Mucosa of stomach (tissue), 1 donor: ENCODE results near the gene GFOD1.

Source experiments
- H3K27me3 ChIP-seq: one replicate; pipeline ENCODE4 v1.7.0; 2013; ENCODE audit warnings: mild to moderate bottlenecking, low read length; ENCODE audit not compliant: control insufficient read depth, insufficient read depth
- H3K36me3 ChIP-seq: one replicate; pipeline ENCODE4 v1.7.0; 2013; ENCODE audit warnings: low read length; ENCODE audit not compliant: control insufficient read depth, insufficient read depth
- H3K4me1 ChIP-seq: one replicate; pipeline ENCODE4 v1.7.0; 2013; ENCODE audit warnings: mild to moderate bottlenecking, low read length; ENCODE audit not compliant: control insufficient read depth, insufficient read depth
- H3K4me3 ChIP-seq: one replicate; pipeline ENCODE4 v1.7.0; 2013; ENCODE audit warnings: low read length
- H3K9ac ChIP-seq: one replicate; pipeline ENCODE4 v1.7.0; 2013; ENCODE audit warnings: mild to moderate bottlenecking, low read length, moderate library complexity
- H3K9me3 ChIP-seq: one replicate; pipeline ENCODE4 v1.7.0; 2013; ENCODE audit warnings: mild to moderate bottlenecking, low read length, moderate library complexity; ENCODE audit not compliant: control insufficient read depth
- donor health status: Pancreatic carcinoma.

GFOD1 gene

GRCh38 chr6:13431861-13432465, 55.4 kb downstream of the GFOD1 start:
- Histone ChIP-seq H3K4me3 (no peak overlapping the region), H3K9me3 (no peaks in the 10 kb centered on the region), H3K36me3 (no peaks in the 10 kb centered on the region), H3K4me1 (no peaks in the 10 kb centered on the region), H3K9ac (no peak overlapping the region), H3K27me3 (no peaks in the 10 kb centered on the region)

DNA sequence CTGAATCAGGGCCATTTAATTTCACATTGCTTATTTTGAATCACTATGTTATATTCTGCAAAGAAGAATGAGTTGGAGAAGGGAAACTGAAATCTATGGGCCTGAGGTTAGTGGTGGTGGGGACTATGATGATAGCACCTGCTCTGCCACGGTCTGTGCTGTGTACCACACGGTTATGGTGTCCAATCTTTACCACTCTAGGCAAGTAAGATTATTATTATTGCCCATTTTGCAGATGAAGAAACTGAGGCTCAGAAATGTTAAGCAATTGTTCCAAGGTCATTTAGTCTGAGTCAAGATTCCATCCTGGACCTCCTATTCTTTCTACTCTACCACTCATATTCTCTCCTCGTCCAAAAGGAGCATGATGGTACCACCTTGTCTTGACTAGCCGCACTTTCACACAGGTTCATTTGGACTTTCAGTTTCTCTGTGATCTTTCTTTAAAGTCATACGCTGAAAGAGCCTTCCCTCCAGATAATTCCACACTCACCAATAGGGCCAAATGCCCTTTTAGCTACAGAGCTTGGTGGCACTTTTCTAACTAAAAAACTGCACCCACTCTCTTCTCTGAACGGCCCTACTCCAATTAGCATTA, 56.2 kb downstream of the GFOD1 start:
- Histone ChIP-seq H3K9ac (no peak overlapping the region), H3K9me3 (no peaks in the 10 kb centered on the region), H3K27me3 (no peaks in the 10 kb centered on the region), H3K4me3 (no peak overlapping the region), H3K36me3 (no peaks in the 10 kb centered on the region), H3K4me1 (no peaks in the 10 kb centered on the region)

GRCh38 chr6:13429406-13429753, 58.0 kb downstream of the GFOD1 start:
- no peaks in the 10 kb centered on the region for H3K27me3 ChIP-seq
- H3K9ac ChIP-seq, result no peak overlapping the region
- no peak overlapping the region for H3K4me3 ChIP-seq
- H3K4me1 ChIP-seq, result no peaks in the 10 kb centered on the region
- no peaks in the 10 kb centered on the region for H3K36me3 ChIP-seq
- no peaks in the 10 kb centered on the region for H3K9me3 ChIP-seq

- H3K27me3 ChIP-seq, result no peaks in the 10 kb centered on the region
- no peaks in the 10 kb centered on the region for H3K9me3 ChIP-seq
- H3K9ac ChIP-seq, result no peak overlapping the region
- no peak overlapping the region for H3K4me3 ChIP-seq
- no peaks in the 10 kb centered on the region for H3K36me3 ChIP-seq
- H3K4me1 ChIP-seq, result no peaks in the 10 kb centered on the region
These were observed 58.6 kb downstream of the GFOD1 start for GRCh38 chr6:13428583-13429405.

- Histone ChIP-seq H3K27me3 (no peaks in the 10 kb centered on the region), H3K9me3 (no peaks in the 10 kb centered on the region), H3K9ac (no peak overlapping the region), H3K4me1 (no peaks in the 10 kb centered on the region), H3K4me3 (no peak overlapping the region), H3K36me3 (no peaks in the 10 kb centered on the region)
These were observed 59.4 kb downstream of the GFOD1 start for GRCh38 chr6:13427801-13428582.

GRCh38 chr6:13427316-13427715, 60.1 kb downstream of the GFOD1 start:
- no peak overlapping the region for H3K9ac ChIP-seq
- H3K9me3 ChIP-seq, result no peaks in the 10 kb centered on the region
- H3K36me3 ChIP-seq, result no peaks in the 10 kb centered on the region
- H3K4me3 ChIP-seq, result no peak overlapping the region
- no peaks in the 10 kb centered on the region for H3K27me3 ChIP-seq
- H3K4me1 ChIP-seq, result no peaks in the 10 kb centered on the region

DNA sequence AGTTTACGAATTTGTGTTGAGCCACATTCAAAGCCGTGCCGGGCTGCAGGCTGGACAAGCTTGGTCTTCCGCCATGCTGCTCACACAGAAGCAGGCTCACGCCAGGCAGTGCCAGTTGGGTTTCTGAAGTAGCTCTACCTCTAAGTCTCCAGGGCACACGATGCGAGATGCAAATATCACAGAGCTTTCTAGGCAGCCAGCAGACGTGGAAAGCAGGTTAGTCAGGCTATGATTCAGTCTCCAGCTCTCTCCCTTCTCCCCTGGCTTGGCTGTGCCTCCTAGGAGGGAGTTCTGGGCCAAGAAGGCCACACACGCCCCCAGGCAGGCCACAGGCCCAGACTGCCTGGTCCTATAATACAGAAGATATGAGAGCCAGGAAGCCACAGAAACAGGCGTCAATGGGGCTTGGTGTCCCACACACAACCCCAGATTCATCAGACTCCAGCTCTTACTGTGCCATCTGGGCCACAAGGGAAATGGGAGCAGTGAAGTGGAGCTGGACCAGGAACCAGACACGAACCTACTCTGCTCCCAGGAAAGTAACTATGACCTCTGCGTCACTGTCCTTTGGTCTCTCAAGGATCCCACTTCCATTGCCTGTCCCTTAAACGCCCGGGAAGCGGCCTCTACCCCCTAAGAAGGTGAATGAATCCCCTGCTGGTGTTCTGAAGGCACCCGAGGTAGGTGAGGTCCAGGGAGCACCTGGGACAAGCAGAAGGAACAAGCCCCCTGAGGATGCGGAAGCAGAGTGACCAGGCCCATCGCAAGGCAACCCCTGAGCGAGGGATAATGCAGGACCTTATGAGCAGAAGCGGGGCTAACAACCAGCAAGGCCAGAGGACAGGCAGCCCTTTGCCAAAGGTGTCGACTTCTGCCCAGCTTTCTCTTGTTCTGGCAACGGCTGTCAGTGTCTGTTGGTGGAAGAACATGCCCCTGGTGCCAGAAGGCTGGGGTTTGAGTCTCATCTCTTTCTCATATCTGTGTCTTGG, 61.2 kb downstream of the GFOD1 start:
- H3K4me1 ChIP-seq, result no peaks in the 10 kb centered on the region
- H3K27me3 ChIP-seq, result no peaks in the 10 kb centered on the region
- H3K36me3 ChIP-seq, result no peaks in the 10 kb centered on the region
- no peaks in the 10 kb centered on the region for H3K9me3 ChIP-seq
- no peak overlapping the region for H3K4me3 ChIP-seq
- no peak overlapping the region for H3K9ac ChIP-seq

GRCh38 chr6:13425270-13425873, 62.0 kb downstream of the GFOD1 start:
- H3K27me3 ChIP-seq, result no peaks in the 10 kb centered on the region
- no peaks in the 10 kb centered on the region for H3K4me1 ChIP-seq
- no peaks in the 10 kb centered on the region for H3K9me3 ChIP-seq
- no peaks in the 10 kb centered on the region for H3K36me3 ChIP-seq
- H3K9ac ChIP-seq, result no peak overlapping the region
- H3K4me3 ChIP-seq, result no peak overlapping the region

GRCh38 chr6:13423252-13423651, 64.1 kb downstream of the GFOD1 start:
- no peaks in the 10 kb centered on the region for H3K9me3 ChIP-seq
- H3K9ac ChIP-seq, result no peak overlapping the region
- H3K4me3 ChIP-seq, result no peak overlapping the region
- H3K4me1 ChIP-seq, result peaks cover 6% of the 10 kb centered on the region
- H3K27me3 ChIP-seq, result peaks cover 6% of the 10 kb centered on the region
- no peaks in the 10 kb centered on the region for H3K36me3 ChIP-seq

GRCh38 chr6:13422681-13423221, 64.6 kb downstream of the GFOD1 start:
- peaks cover 6% of the 10 kb centered on the region for H3K4me1 ChIP-seq
- H3K9me3 ChIP-seq, result no peaks in the 10 kb centered on the region
- H3K4me3 ChIP-seq, result no peak overlapping the region
- no peaks in the 10 kb centered on the region for H3K36me3 ChIP-seq
- no peak overlapping the region for H3K9ac ChIP-seq
- H3K27me3 ChIP-seq, result peaks cover 6% of the 10 kb centered on the region
